Activated naive CD8-positive, alpha-beta T cell (primary cell): ENCODE data around the gene SEC14L1.
"Not testable (repeated sequence)": the region's sequence is repeated elsewhere in the genome, so short reads cannot be mapped to it uniquely, and the experiment has no call there.

Source experiments
- H3K27ac Mint-ChIP-seq: one replicate; pipeline ENCODE4 v1.8.0; 2021; ENCODE audit warnings: mixed read lengths
- H3K27me3 Mint-ChIP-seq: one replicate; pipeline ENCODE4 v1.8.0; 2021; ENCODE audit warnings: mixed read lengths
- H3K36me3 Mint-ChIP-seq: one replicate; pipeline ENCODE4 v1.8.0; 2021; ENCODE audit warnings: mixed read lengths
- H3K4me1 Mint-ChIP-seq: one replicate; pipeline ENCODE4 v1.8.0; 2021; ENCODE audit warnings: low read depth, mixed read lengths
- H3K4me3 Mint-ChIP-seq: one replicate; pipeline ENCODE4 v1.8.0; 2021; ENCODE audit warnings: mild to moderate bottlenecking, mixed read lengths
- H3K9me3 Mint-ChIP-seq: one replicate; pipeline ENCODE4 v1.8.0; 2021; ENCODE audit warnings: low read depth, mixed read lengths

The SEC14L1 gene

GRCh38 chr17:77247048-77247541, 106.3 kb downstream of the SEC14L1 start:
- H3K27ac Mint-ChIP-seq: no peak overlapping the region
- H3K4me1 Mint-ChIP-seq: peaks cover 2% of the 10 kb centered on the region
- H3K9me3 Mint-ChIP-seq: no peaks in the 10 kb centered on the region
- peak overlapping the region; percentile 67 for H3K4me3 Mint-ChIP-seq
- H3K27me3 Mint-ChIP-seq: peaks cover 5% of the 10 kb centered on the region
- no peaks in the 10 kb centered on the region for H3K36me3 Mint-ChIP-seq

DNA sequence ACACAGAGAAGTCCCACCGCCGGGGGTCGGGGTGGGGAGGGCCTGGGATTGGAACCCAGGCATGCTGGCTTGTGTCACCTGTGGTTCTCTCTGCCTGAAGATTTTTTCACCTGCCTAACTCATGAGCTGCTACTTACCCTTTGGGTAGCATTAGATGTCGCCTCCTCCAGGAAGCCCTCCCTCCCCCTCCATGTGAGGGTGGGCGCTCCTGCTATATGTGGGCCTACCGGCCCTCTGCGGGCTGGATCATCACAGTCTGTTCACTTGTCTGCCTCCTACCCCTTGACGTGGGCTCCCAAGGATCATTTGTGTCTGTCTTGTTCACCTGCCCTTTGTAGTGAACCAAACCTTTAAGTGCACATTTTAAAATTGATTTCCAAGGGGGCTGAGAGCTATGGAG, 106.8 kb downstream of the SEC14L1 start:
- Mint-ChIP-seq H3K4me1 (peaks cover 2% of the 10 kb centered on the region), H3K36me3 (no peaks in the 10 kb centered on the region), H3K4me3 (peak overlapping the region; percentile 67), H3K27ac (no peak overlapping the region), H3K27me3 (peaks cover 5% of the 10 kb centered on the region), H3K9me3 (no peaks in the 10 kb centered on the region)

DNA sequence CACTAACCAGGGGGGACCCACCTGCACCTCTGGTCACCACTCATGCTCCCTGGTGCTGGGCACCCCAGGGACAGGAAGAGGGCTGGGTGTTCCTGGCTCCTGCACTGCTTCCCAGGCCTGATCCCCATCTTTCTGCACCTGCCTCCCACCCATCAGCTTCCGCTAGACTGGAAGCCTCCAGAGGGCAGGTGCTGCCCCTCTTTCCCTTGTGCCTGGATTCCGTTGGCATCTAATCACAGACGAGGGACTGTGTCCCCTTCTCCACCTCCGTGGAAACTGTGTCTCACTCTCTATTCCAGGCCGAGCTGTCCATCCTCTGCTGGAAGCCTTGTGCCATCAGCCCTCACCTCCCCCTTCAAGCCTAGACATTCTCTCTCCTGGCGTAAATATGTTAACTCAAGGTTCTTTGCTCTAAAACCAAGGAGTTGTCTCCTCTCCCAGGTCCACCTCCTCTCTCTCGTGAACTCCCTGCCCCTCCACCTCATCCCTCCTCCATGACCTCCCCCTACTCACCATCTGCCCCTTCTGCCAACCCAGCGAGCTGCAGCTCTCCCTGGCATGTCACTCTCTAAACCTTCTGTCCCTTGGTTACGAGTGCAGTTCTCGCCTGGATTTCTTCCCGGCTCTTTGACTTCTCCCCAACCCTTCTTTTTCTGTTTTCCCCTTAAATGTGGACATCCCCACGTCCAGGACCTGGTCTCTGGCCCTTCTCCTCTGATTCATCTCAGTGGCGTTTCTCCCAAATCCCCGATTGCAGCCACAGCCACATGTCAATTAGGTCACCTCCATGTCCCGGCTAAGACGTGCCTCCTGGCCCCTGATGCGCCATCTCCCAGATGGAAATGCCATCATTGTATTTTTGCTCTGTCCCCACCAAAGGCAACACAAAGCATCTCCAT, 107.7 kb downstream of the SEC14L1 start:
- peaks cover 5% of the 10 kb centered on the region for H3K27me3 Mint-ChIP-seq

DNA sequence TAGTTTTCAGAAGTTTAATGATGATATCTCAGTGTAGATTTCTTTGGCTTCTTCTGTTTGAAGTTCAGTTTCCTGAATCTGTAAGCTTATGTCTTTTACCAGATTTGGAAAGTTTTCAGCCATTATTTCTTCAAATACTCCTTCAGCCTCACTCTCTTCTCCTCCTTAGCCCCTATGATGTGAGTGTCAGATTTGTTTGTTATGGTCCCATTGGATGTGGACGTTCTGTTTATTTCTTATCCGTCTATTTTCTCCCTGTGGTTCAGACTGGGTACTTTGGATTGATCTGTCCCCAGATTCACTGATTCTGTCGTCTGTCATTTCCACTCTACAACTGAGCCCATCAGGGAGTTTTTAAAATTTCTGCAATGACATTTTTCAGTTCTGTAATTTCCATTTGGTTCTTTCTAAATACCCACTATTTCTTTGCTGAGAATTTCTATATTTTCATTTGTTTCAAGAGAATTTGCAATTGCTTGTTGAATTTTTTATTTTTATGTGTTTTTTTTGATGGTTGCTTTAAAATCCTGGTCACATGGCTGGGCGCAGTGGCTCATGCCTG, 110.9 kb downstream of the SEC14L1 start:
- no peaks in the 10 kb centered on the region for H3K4me1 Mint-ChIP-seq
- no peaks in the 10 kb centered on the region for H3K9me3 Mint-ChIP-seq
- peaks cover 5% of the 10 kb centered on the region for H3K27me3 Mint-ChIP-seq
- no peak overlapping the region for H3K27ac Mint-ChIP-seq
- no peaks in the 10 kb centered on the region for H3K36me3 Mint-ChIP-seq
- H3K4me3 Mint-ChIP-seq: no peak overlapping the region

More for the DNA sequence above, 107.7 kb downstream of the SEC14L1 start:
- Mint-ChIP-seq H3K4me3 (no peak overlapping the region), H3K9me3 (no peaks in the 10 kb centered on the region), H3K27ac (no peak overlapping the region), H3K4me1 (peaks cover 2% of the 10 kb centered on the region), H3K36me3 (no peaks in the 10 kb centered on the region)

DNA sequence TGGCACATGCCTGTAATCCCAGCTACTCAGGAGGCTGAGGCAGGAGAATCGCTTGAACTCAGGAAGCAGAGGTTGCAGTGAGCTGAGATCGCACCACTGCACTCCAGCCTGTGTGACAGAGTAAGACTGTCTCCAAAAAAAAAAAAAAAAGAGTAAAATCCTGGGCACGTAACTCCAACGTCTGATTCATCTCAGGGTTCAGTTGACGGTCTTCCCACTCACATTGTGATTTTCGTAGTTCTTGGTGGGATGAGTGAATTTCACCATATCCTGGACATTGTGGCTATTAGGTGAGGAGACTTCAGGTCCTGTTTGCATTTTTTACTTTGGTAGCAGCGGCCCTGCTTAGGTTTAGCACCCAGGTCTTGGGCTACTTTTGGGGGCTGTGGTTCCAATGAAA, 111.5 kb downstream of the SEC14L1 start:
- not testable (repeated sequence) for H3K4me3 Mint-ChIP-seq, H3K27me3 Mint-ChIP-seq, H3K27ac Mint-ChIP-seq, H3K4me1 Mint-ChIP-seq, H3K9me3 Mint-ChIP-seq, H3K36me3 Mint-ChIP-seq

GRCh38 chr17:77253611-77254051, 112.9 kb downstream of the SEC14L1 start:
- Mint-ChIP-seq H3K4me1 (no peaks in the 10 kb centered on the region), H3K9me3 (no peaks in the 10 kb centered on the region), H3K27ac (no peak overlapping the region)

DNA sequence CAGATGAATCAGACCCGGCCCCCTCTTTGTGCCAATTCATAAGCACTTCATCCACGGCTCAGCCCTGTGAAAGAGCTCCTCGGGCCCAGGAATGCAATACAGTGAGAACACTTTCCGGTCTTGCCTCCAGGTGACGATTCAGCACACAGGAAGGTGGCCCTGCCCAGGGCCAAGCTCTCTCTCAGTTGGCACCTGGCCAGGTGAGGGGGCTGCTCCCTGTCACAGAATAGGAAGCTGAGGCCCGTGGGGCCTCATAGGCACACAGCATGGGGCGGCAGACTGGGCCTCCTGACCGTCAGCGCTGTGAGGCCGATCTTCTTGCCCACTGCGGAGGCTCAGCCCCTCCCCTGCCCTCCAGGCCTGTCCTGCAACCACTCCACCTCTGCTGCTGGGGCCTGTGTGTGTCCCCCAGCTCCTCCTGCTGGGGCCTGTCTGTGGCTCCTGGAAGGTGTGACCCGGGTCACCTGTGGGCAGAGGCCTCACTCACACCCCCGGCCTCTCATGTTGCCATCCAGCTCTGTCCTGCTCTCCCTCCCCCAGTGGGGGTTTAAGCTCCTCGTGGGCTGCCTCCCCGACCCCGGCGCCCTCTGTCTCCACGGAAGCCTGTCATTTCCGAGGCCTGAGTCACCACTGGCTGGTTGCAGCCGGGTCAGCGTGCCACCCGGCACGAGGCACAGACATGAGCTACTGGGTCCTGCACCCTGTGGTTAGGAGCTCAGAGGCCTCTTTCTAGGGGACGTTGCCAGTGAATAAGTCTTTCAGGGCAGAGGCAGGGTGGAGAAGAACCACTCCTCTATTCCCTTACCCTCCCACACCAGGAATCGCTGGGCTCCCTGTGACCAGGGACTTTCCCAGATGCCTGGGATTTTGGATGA, 114.4 kb downstream of the SEC14L1 start:
- no peaks in the 10 kb centered on the region for H3K4me1 Mint-ChIP-seq
- H3K4me3 Mint-ChIP-seq: no peak overlapping the region
- no peak overlapping the region for H3K27ac Mint-ChIP-seq
- no peaks in the 10 kb centered on the region for H3K9me3 Mint-ChIP-seq
- H3K36me3 Mint-ChIP-seq: no peaks in the 10 kb centered on the region
- H3K27me3 Mint-ChIP-seq: peaks cover under 1% of the 10 kb centered on the region

More at GRCh38 chr17:77253611-77254051, 112.9 kb downstream of the SEC14L1 start:
- peaks cover 5% of the 10 kb centered on the region for H3K27me3 Mint-ChIP-seq
- no peaks in the 10 kb centered on the region for H3K36me3 Mint-ChIP-seq
- H3K4me3 Mint-ChIP-seq: no peak overlapping the region

DNA sequence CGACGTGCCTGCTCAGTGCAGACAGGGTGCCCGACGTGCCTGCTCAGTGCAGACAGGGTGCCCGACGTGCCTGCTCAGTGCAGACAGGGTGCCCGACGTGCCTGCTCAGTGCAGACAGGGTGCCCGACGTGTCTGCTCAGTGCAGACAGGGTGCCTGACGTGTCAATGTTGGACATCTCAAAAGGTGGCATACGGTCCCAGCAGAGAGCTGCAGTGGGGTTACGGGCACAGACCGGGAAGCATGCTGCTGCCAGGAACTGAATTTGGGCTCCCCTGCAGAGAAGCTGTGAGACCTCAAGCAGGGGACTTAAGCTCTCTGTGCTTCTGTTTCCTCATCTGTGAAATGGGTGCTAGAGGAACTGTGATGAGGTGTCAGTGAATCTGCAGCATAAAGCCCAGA, 115.2 kb downstream of the SEC14L1 start:
- H3K27me3 Mint-ChIP-seq, H3K27ac Mint-ChIP-seq: not testable (repeated sequence)

GRCh38 chr17:77256710-77257109, 115.9 kb downstream of the SEC14L1 start:
- H3K4me1 Mint-ChIP-seq: no peaks in the 10 kb centered on the region
- H3K27ac Mint-ChIP-seq: no peak overlapping the region
- H3K36me3 Mint-ChIP-seq: no peaks in the 10 kb centered on the region
- no peak overlapping the region for H3K4me3 Mint-ChIP-seq
- peaks cover 1% of the 10 kb centered on the region for H3K27me3 Mint-ChIP-seq
- no peaks in the 10 kb centered on the region for H3K9me3 Mint-ChIP-seq

More for the DNA sequence above, 115.2 kb downstream of the SEC14L1 start:
- H3K9me3 Mint-ChIP-seq, H3K4me1 Mint-ChIP-seq, H3K4me3 Mint-ChIP-seq, H3K36me3 Mint-ChIP-seq: not testable (repeated sequence)

- H3K4me1 Mint-ChIP-seq: no peaks in the 10 kb centered on the region
- H3K9me3 Mint-ChIP-seq: no peaks in the 10 kb centered on the region
- no peak overlapping the region for H3K4me3 Mint-ChIP-seq
- H3K36me3 Mint-ChIP-seq: no peaks in the 10 kb centered on the region
- no peak overlapping the region for H3K27ac Mint-ChIP-seq
- peaks cover 1% of the 10 kb centered on the region for H3K27me3 Mint-ChIP-seq
Observed at GRCh38 chr17:77257169-77257568, 116.4 kb downstream of the SEC14L1 start.

- no peak overlapping the region for H3K4me3 Mint-ChIP-seq
- H3K27ac Mint-ChIP-seq: no peak overlapping the region
- H3K9me3 Mint-ChIP-seq: no peaks in the 10 kb centered on the region
- H3K36me3 Mint-ChIP-seq: no peaks in the 10 kb centered on the region
- H3K4me1 Mint-ChIP-seq: no peaks in the 10 kb centered on the region
- H3K27me3 Mint-ChIP-seq: peaks cover 1% of the 10 kb centered on the region
Observed at GRCh38 chr17:77257596-77258458, 117.1 kb downstream of the SEC14L1 start.

DNA sequence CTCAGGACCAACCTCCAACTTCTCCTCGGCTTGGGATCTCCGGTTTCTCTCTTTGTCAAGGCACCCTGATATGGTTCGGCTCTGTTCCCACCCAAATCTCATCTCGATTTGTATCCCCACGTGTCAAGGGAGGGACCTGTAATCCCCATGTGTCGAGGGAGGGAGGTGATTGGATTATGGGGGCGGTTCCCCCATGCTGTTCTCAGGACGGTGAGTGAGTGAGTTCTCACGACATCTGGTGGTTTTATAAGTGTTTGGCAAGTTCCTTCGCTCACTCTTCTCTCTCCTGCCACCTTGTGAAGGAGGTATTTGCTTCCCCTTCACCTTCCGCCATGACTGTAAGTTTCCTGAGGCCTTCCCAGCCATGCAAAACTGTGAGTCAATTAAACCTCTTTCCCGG, 117.9 kb downstream of the SEC14L1 start:
- no peaks in the 10 kb centered on the region for H3K9me3 Mint-ChIP-seq
- H3K27ac Mint-ChIP-seq: no peak overlapping the region
- no peak overlapping the region for H3K4me3 Mint-ChIP-seq
- no peaks in the 10 kb centered on the region for H3K4me1 Mint-ChIP-seq
- peaks cover 1% of the 10 kb centered on the region for H3K27me3 Mint-ChIP-seq
- H3K36me3 Mint-ChIP-seq: no peaks in the 10 kb centered on the region

DNA sequence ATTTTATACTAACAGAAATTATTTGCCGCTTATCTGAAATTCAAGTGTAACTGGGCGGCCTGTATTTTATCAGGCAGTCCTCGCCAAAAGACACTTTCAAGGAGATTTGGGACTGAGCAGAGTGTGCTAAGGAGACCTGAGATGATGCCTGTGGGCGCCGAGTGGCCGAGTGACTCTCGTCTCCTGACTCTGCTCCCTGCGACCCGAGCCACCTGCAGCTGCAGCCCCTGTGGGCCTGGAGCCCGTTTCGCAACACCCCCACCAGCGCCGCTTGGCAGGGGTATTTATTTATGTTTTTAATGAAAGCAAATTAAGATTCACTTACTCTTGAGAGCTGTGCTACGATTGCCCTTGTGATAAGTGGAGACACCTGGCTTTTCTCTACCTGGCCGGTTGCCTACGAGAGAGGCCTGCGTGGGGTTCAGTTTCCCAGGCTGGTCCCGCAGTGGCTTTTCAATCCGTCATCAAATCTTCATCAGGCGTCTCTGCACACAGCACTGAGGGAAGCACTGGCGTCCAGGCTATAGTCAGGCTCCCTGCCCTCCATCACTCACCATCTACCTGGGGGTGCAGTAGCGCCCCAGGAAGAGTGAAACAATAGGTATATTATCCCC, 124.0 kb downstream of the SEC14L1 start:
- no peaks in the 10 kb centered on the region for H3K4me1 Mint-ChIP-seq
- H3K9me3 Mint-ChIP-seq: no peaks in the 10 kb centered on the region
- H3K27ac Mint-ChIP-seq: no peak overlapping the region
- H3K36me3 Mint-ChIP-seq: no peaks in the 10 kb centered on the region
- peaks cover 1% of the 10 kb centered on the region for H3K27me3 Mint-ChIP-seq
- H3K4me3 Mint-ChIP-seq: no peak overlapping the region

GRCh38 chr17:77266213-77266612, 125.4 kb downstream of the SEC14L1 start:
- Mint-ChIP-seq H3K9me3 (no peaks in the 10 kb centered on the region), H3K27ac (no peak overlapping the region), H3K4me3 (no peak overlapping the region), H3K36me3 (no peaks in the 10 kb centered on the region), H3K4me1 (no peaks in the 10 kb centered on the region), H3K27me3 (no peaks in the 10 kb centered on the region)
